Activated T-helper 1 cell treated with anti-CD3 and anti-CD28 coated beads, Interleukin-12 subunit alpha, Interleukin-12 subunit beta, Interleukin-2, Interleukin-4 antibody, amounts not matched to agents 30 ng/mL and 10 ng/mL and 1 ng/mL, durations not matched to agents 14 hours and 24 hours and 36 hours (primary cell): Measurements from ENCODE around the gene SEMA3D. TPM values are rescaled to one million over a fixed set of nuclear protein-coding genes. Genes with fewer than 3 reads are reported as not detected.

Experiments used
- DNase-seq: peaks from one replicate; pipeline ENCODE4 v3.0.0; 2021; ENCODE audit warnings: low spot score
- H3K27ac Mint-ChIP-seq: one replicate; pipeline ENCODE4 v1.8.0; 2021; ENCODE audit warnings: mild to moderate bottlenecking, mixed read lengths
- H3K27me3 Mint-ChIP-seq: one replicate; pipeline ENCODE4 v1.8.0; 2022; ENCODE audit warnings: mild to moderate bottlenecking, moderate library complexity, mixed read lengths; ENCODE audit not compliant: insufficient read depth
- H3K36me3 Mint-ChIP-seq: one replicate; pipeline ENCODE4 v1.8.0; 2021; ENCODE audit warnings: low read depth, mixed read lengths
- H3K4me1 Mint-ChIP-seq: one replicate; pipeline ENCODE4 v1.8.0; 2021; ENCODE audit warnings: low read depth, mixed read lengths
- H3K4me3 Mint-ChIP-seq: one replicate; pipeline ENCODE4 v1.8.0; 2021; ENCODE audit warnings: mild to moderate bottlenecking, moderate library complexity, mixed read lengths
- H3K9me3 Mint-ChIP-seq: one replicate; pipeline ENCODE4 v1.8.0; 2021; ENCODE audit warnings: mixed read lengths
- intact Hi-C: fragments of 100-400 bp; cut with micrococcal nuclease; formaldehyde crosslinking; loops from one replicate; pipeline ENCODE4 v1.15.1; 2024
- total RNA-seq: library from RNA; stranded (reverse); gene quantifications from 2 replicates; pipeline ENCODE4 v1.2.3, GENCODE V29; 2022

The SEMA3D gene
- total RNA-seq, 1 donor from 2014 or later, result 0.60 TPM

- Mint-ChIP-seq H3K36me3 (no peaks in the 10 kb centered on the region), H3K4me1 (no peaks in the 10 kb centered on the region), H3K27me3 (no peaks in the 10 kb centered on the region), H3K4me3 (no peak overlapping the region), H3K9me3 (no peaks in the 10 kb centered on the region), H3K27ac (no peak overlapping the region)
- intact Hi-C loops, result no loop called here
- DNase-seq, result no peak
Observed at GRCh38 chr7:85079434-85079833, 107.4 kb downstream of the SEMA3D start.

GRCh38 chr7:85078181-85078580, 108.7 kb downstream of the SEMA3D start:
- Mint-ChIP-seq H3K36me3 (no peaks in the 10 kb centered on the region), H3K4me1 (no peaks in the 10 kb centered on the region), H3K4me3 (no peak overlapping the region), H3K27ac (no peak overlapping the region), H3K9me3 (no peaks in the 10 kb centered on the region), H3K27me3 (no peaks in the 10 kb centered on the region)
- no peak for DNase-seq
- intact Hi-C loops, result no loop called here

- no peak for DNase-seq
- intact Hi-C loops, result no loop called here
- Mint-ChIP-seq H3K4me1 (no peaks in the 10 kb centered on the region), H3K27me3 (no peaks in the 10 kb centered on the region), H3K4me3 (no peak overlapping the region), H3K36me3 (no peaks in the 10 kb centered on the region), H3K9me3 (no peaks in the 10 kb centered on the region), H3K27ac (no peak overlapping the region)
Observed at GRCh38 chr7:85075864-85076263, 111.0 kb downstream of the SEMA3D start.

- no peak for DNase-seq
- intact Hi-C loops, result no loop called here
- no peak overlapping the region for H3K4me3 Mint-ChIP-seq
- no peaks in the 10 kb centered on the region for H3K9me3 Mint-ChIP-seq
- H3K4me1 Mint-ChIP-seq, result no peaks in the 10 kb centered on the region
- no peak overlapping the region for H3K27ac Mint-ChIP-seq
- H3K36me3 Mint-ChIP-seq, result no peaks in the 10 kb centered on the region
- H3K27me3 Mint-ChIP-seq, result no peaks in the 10 kb centered on the region
Observed at GRCh38 chr7:85074992-85075391, 111.9 kb downstream of the SEMA3D start.

- DNase-seq, result no peak
- Mint-ChIP-seq H3K4me3 (no peak overlapping the region), H3K27ac (no peak overlapping the region), H3K4me1 (no peaks in the 10 kb centered on the region), H3K27me3 (no peaks in the 10 kb centered on the region), H3K36me3 (no peaks in the 10 kb centered on the region), H3K9me3 (no peaks in the 10 kb centered on the region)
- intact Hi-C loops, result no loop called here
Observed at GRCh38 chr7:85074016-85074415, 112.8 kb downstream of the SEMA3D start.

- intact Hi-C loops, result no loop called here
- Mint-ChIP-seq H3K27ac (no peak overlapping the region), H3K4me3 (no peak overlapping the region), H3K36me3 (no peaks in the 10 kb centered on the region), H3K9me3 (no peaks in the 10 kb centered on the region), H3K4me1 (no peaks in the 10 kb centered on the region), H3K27me3 (no peaks in the 10 kb centered on the region)
- DNase-seq, result no peak
Observed at GRCh38 chr7:85070967-85071628, 115.8 kb downstream of the SEMA3D start.

- Mint-ChIP-seq H3K27ac (no peak overlapping the region), H3K4me1 (no peaks in the 10 kb centered on the region), H3K36me3 (no peaks in the 10 kb centered on the region), H3K4me3 (no peak overlapping the region), H3K27me3 (no peaks in the 10 kb centered on the region), H3K9me3 (no peaks in the 10 kb centered on the region)
- no peak for DNase-seq
- intact Hi-C loops, result no loop called here
Observed at GRCh38 chr7:85068799-85069198, 118.1 kb downstream of the SEMA3D start.

GRCh38 chr7:85067371-85067770, 119.5 kb downstream of the SEMA3D start:
- Mint-ChIP-seq H3K4me3 (no peak overlapping the region), H3K9me3 (no peaks in the 10 kb centered on the region), H3K4me1 (no peaks in the 10 kb centered on the region), H3K27ac (no peak overlapping the region), H3K36me3 (no peaks in the 10 kb centered on the region), H3K27me3 (no peaks in the 10 kb centered on the region)
- DNase-seq, result no peak
- intact Hi-C loops, result no loop called here

GRCh38 chr7:85065888-85066485, 120.9 kb downstream of the SEMA3D start:
- Mint-ChIP-seq H3K27ac (no peak overlapping the region), H3K4me1 (no peaks in the 10 kb centered on the region), H3K9me3 (no peaks in the 10 kb centered on the region), H3K4me3 (no peak overlapping the region), H3K36me3 (no peaks in the 10 kb centered on the region), H3K27me3 (no peaks in the 10 kb centered on the region)
- no peak for DNase-seq
- intact Hi-C loops, result no loop called here

- Mint-ChIP-seq H3K9me3 (no peaks in the 10 kb centered on the region), H3K27me3 (no peaks in the 10 kb centered on the region), H3K4me3 (no peak overlapping the region), H3K4me1 (no peaks in the 10 kb centered on the region), H3K27ac (no peak overlapping the region), H3K36me3 (no peaks in the 10 kb centered on the region)
- DNase-seq, result no peak
- intact Hi-C loops, result no loop called here
Observed at GRCh38 chr7:85065306-85065705, 121.5 kb downstream of the SEMA3D start.

GRCh38 chr7:85062651-85063050, 124.2 kb downstream of the SEMA3D start:
- H3K4me3 Mint-ChIP-seq, result no peak overlapping the region
- no peak for DNase-seq

GRCh38 chr7:85061456-85061855, 125.4 kb downstream of the SEMA3D start:
- Mint-ChIP-seq H3K4me3 (no peak overlapping the region), H3K4me1 (no peaks in the 10 kb centered on the region), H3K9me3 (no peaks in the 10 kb centered on the region), H3K27me3 (no peaks in the 10 kb centered on the region), H3K36me3 (no peaks in the 10 kb centered on the region), H3K27ac (no peak overlapping the region)
- intact Hi-C loops, result no loop called here
- DNase-seq, result no peak

More at GRCh38 chr7:85062651-85063050, 124.2 kb downstream of the SEMA3D start:
- Mint-ChIP-seq H3K36me3 (no peaks in the 10 kb centered on the region), H3K4me1 (no peaks in the 10 kb centered on the region), H3K9me3 (no peaks in the 10 kb centered on the region), H3K27me3 (no peaks in the 10 kb centered on the region), H3K27ac (no peak overlapping the region)
- intact Hi-C loops, result no loop called here

- intact Hi-C loops, result no loop called here
- no peak overlapping the region for H3K4me3 Mint-ChIP-seq
- no peaks in the 10 kb centered on the region for H3K4me1 Mint-ChIP-seq
- no peak for DNase-seq
- no peaks in the 10 kb centered on the region for H3K9me3 Mint-ChIP-seq
- H3K27me3 Mint-ChIP-seq, result no peaks in the 10 kb centered on the region
- H3K36me3 Mint-ChIP-seq, result no peaks in the 10 kb centered on the region
- no peak overlapping the region for H3K27ac Mint-ChIP-seq
Observed at GRCh38 chr7:85060696-85061095, 126.2 kb downstream of the SEMA3D start.

GRCh38 chr7:85055906-85056305, 130.9 kb downstream of the SEMA3D start:
- no peak for DNase-seq
- Mint-ChIP-seq H3K27ac (no peak overlapping the region), H3K27me3 (no peaks in the 10 kb centered on the region), H3K4me3 (no peak overlapping the region), H3K4me1 (no peaks in the 10 kb centered on the region), H3K9me3 (no peaks in the 10 kb centered on the region), H3K36me3 (no peaks in the 10 kb centered on the region)
- intact Hi-C loops, result no loop called here
